PFSK-1 (cell line): ENCODE data around the gene FXYD4.

Experiments used
- POLR2AphosphoS5 ChIP-seq: IDR thresholded peaks from 2 replicates; pipeline ENCODE4 v1.6.1; 2012; ENCODE audit warnings: low read depth, mild to moderate bottlenecking, control low read depth, low read length, moderate library complexity
- SIN3A ChIP-seq: IDR thresholded peaks from 2 replicates; pipeline ENCODE4 v1.6.1; 2012; ENCODE audit warnings: mild to moderate bottlenecking, low read length, moderate library complexity, borderline replicate concordance; ENCODE audit not compliant: insufficient read depth
- TAF1 ChIP-seq: IDR thresholded peaks from 2 replicates; pipeline ENCODE4 v1.6.1; 2012; ENCODE audit warnings: low read length, control low read depth, borderline replicate concordance; ENCODE audit not compliant: insufficient read depth
- TF ChIP-seq, protein P1 (sequence below), 2 experiments: IDR thresholded peaks; 2 replicates each; pipeline versions ENCODE4 v1.6.1 to v1.8.0; 2011 to 2012; ENCODE audit warnings: low read depth in 2 of 2, low read length in 2 of 2, control low read depth in 1 of 2, inconsistent platforms in 1 of 2, mild to moderate bottlenecking in 1 of 2, moderate library complexity in 1 of 2; ENCODE audit not compliant: insufficient read depth in 1 of 2

DNA sequence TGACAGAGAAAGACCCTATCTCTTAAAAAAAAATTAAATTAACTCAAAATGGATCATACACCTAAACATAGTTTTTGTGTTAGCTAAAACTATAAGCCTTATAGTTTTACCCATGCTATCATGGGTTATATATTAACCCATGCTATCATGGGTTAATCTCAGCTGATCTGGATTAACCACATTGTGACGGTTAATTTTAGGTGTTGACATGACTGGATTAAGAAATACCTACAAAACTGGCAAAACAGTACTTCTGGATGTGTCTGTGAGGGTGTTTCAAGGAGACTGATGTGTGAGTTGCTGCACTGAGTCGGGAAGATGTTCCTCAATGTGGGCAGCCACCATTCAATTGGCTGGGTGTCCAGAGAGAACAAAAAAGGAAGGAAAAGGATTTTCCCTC is 44.3 kb upstream of the FXYD4 start:
- TF ChIP-seq POLR2AphosphoS5 = no peak
- TF ChIP-seq TAF1 = no peak
- TF ChIP-seq, protein P1, sequence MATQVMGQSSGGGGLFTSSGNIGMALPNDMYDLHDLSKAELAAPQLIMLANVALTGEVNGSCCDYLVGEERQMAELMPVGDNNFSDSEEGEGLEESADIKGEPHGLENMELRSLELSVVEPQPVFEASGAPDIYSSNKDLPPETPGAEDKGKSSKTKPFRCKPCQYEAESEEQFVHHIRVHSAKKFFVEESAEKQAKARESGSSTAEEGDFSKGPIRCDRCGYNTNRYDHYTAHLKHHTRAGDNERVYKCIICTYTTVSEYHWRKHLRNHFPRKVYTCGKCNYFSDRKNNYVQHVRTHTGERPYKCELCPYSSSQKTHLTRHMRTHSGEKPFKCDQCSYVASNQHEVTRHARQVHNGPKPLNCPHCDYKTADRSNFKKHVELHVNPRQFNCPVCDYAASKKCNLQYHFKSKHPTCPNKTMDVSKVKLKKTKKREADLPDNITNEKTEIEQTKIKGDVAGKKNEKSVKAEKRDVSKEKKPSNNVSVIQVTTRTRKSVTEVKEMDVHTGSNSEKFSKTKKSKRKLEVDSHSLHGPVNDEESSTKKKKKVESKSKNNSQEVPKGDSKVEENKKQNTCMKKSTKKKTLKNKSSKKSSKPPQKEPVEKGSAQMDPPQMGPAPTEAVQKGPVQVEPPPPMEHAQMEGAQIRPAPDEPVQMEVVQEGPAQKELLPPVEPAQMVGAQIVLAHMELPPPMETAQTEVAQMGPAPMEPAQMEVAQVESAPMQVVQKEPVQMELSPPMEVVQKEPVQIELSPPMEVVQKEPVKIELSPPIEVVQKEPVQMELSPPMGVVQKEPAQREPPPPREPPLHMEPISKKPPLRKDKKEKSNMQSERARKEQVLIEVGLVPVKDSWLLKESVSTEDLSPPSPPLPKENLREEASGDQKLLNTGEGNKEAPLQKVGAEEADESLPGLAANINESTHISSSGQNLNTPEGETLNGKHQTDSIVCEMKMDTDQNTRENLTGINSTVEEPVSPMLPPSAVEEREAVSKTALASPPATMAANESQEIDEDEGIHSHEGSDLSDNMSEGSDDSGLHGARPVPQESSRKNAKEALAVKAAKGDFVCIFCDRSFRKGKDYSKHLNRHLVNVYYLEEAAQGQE (IDR thresholded peaks at IDR 0.05; ENCODE audit: insufficient read depth in 1 of 2, low read depth in 2 of 2, low read length in 2 of 2) = no peak
- no peak for TF ChIP-seq SIN3A
